ENCODE data around the gene CCDC183.
"Not testable (repeated sequence)": the region's sequence is repeated elsewhere in the genome, so short reads cannot be mapped to it uniquely, and the experiment has no call there.

- TF ChIP-seq CTCF, POLR2A (IDR thresholded peaks at IDR 0.05): not testable (repeated sequence)
Observed at GRCh38 chr9:136755302-136756133, 40.6 kb upstream of the CCDC183 start.

Measured in body of pancreas (tissue), 4 donors.